HG03175 (cell line): ENCODE measurements around the gene SLC39A6.
A peak's percentile ranks its signal among the peaks of the same experiment; 100 is the strongest.
"Not testable (repeated sequence)": the region's sequence is repeated elsewhere in the genome, so short reads cannot be mapped to it uniquely, and the experiment has no call there.

Experiments
- ATAC-seq: cut with Tn5 transposase; IDR thresholded peaks from one replicate; pipeline ENCODE4 v1.9.1; 2021; ENCODE audit warnings: mild to moderate bottlenecking, moderate library complexity; ENCODE audit not compliant: unreplicated experiment

Gene SLC39A6

GRCh38 chr18:36101943-36102342, 27.2 kb downstream of the SLC39A6 start:
- ATAC-seq, result no peak

GRCh38 chr18:36099311-36099710, 29.8 kb downstream of the SLC39A6 start:
- ATAC-seq, result no peak

- no peak for ATAC-seq
Measured at GRCh38 chr18:36096955-36097354, 32.2 kb downstream of the SLC39A6 start.

GRCh38 chr18:36095936-36096519, 33.1 kb downstream of the SLC39A6 start:
- peak; percentile 42 for ATAC-seq

GRCh38 chr18:36094431-36094830, 34.7 kb downstream of the SLC39A6 start:
- ATAC-seq, result no peak

GRCh38 chr18:36092116-36092515, 37.0 kb downstream of the SLC39A6 start:
- ATAC-seq, result not testable (repeated sequence)

GRCh38 chr18:36089001-36089400, 40.1 kb downstream of the SLC39A6 start:
- no peak for ATAC-seq

- no peak for ATAC-seq
Measured at GRCh38 chr18:36088256-36088655, 40.9 kb downstream of the SLC39A6 start.

- no peak for ATAC-seq
Measured at GRCh38 chr18:36086186-36086585, 43.0 kb downstream of the SLC39A6 start.

GRCh38 chr18:36085195-36085594, 43.9 kb downstream of the SLC39A6 start:
- ATAC-seq, result no peak

- no peak for ATAC-seq
Measured at GRCh38 chr18:36083729-36084128, 45.4 kb downstream of the SLC39A6 start.

- not testable (repeated sequence) for ATAC-seq
Measured at GRCh38 chr18:36081118-36081517, 48.0 kb downstream of the SLC39A6 start.

- ATAC-seq, result no peak
Measured at GRCh38 chr18:36078751-36079529, 50.2 kb downstream of the SLC39A6 start.

GRCh38 chr18:36077764-36078163, 51.4 kb downstream of the SLC39A6 start:
- not testable (repeated sequence) for ATAC-seq

- ATAC-seq, result no peak
Measured at GRCh38 chr18:36075862-36076587, 53.1 kb downstream of the SLC39A6 start.

GRCh38 chr18:36074435-36074834, 54.7 kb downstream of the SLC39A6 start:
- no peak for ATAC-seq

- no peak for ATAC-seq
Measured at GRCh38 chr18:36073676-36074075, 55.5 kb downstream of the SLC39A6 start.

GRCh38 chr18:36072406-36072805, 56.7 kb downstream of the SLC39A6 start:
- ATAC-seq, result not testable (repeated sequence)

GRCh38 chr18:36067055-36067957, 61.8 kb downstream of the SLC39A6 start, which contains the start of gene RPRD1A:
Gene RPRD1A, minus strand, starts transcription at chr18:36067559. Its CDS starts 155 bp downstream, at chr18:36067404.
- ATAC-seq, result peak; percentile 93

- peak; percentile 4 for ATAC-seq
Measured at GRCh38 chr18:36066686-36067054, 62.5 kb downstream of the SLC39A6 start.

GRCh38 chr18:36066001-36066400, 63.1 kb downstream of the SLC39A6 start:
- no peak for ATAC-seq
